Neutrophil (primary cell): ENCODE data around the gene EEFSEC.

Experiments used
- H3K27ac ChIP-seq: fragments of 200-600 bp; sonication (generic); 2 replicates; pipeline ENCODE4 v1.5.1; 2016; ENCODE audit warnings: mild to moderate bottlenecking, moderate library complexity
- H3K27me3 ChIP-seq: fragments of 200-600 bp; sonication (generic); 2 replicates; pipeline ENCODE4 v1.6.0; 2016; ENCODE audit warnings: mild to moderate bottlenecking
- H3K36me3 ChIP-seq: fragments of 200-600 bp; sonication (generic); 2 replicates; pipeline ENCODE4 v1.5.1; 2017
- H3K4me1 ChIP-seq, 2 experiments: fragments of 200-600 bp in 1 of 2; sonication (generic) in 1 of 2; 1 replicate in 1 of 2; 2 replicates in 1 of 2; pipeline versions ENCODE4 v1.5.1 to v1.6.1; 2013 to 2016; ENCODE audit warnings: low read depth in 1 of 2, low read length in 1 of 2, mild to moderate bottlenecking in 1 of 2, moderate library complexity in 1 of 2; ENCODE audit not compliant: control insufficient read depth in 1 of 2, insufficient read depth in 1 of 2
- H3K4me3 ChIP-seq, 2 experiments: fragments of 200-600 bp in 1 of 2; sonication (generic) in 1 of 2; 1 replicate in 1 of 2; 2 replicates in 1 of 2; pipeline ENCODE4 v1.5.1; 2013 to 2016; ENCODE audit warnings: low read depth in 1 of 2, low read length in 1 of 2, mild to moderate bottlenecking in 1 of 2, moderate library complexity in 1 of 2
- H3K9me3 ChIP-seq: fragments of 200-600 bp; sonication (generic); 2 replicates; pipeline ENCODE4 v1.5.1; 2016
- CTCF ChIP-seq: fragments of 200-600 bp; sonication (generic); IDR thresholded peaks from 2 replicates; pipeline ENCODE4 v1.5.1; 2016; ENCODE audit warnings: antibody characterized with exemption

The EEFSEC gene

GRCh38 chr3:128236657-128237056 is 83.4 kb downstream of the EEFSEC start:
- no peak for TF ChIP-seq CTCF
- H3K4me3 ChIP-seq = no peak overlapping the region

GRCh38 chr3:128237348-128238183 is 84.3 kb downstream of the EEFSEC start:
- no peak overlapping the region for H3K27ac ChIP-seq
- H3K9me3 ChIP-seq = no peaks in the 10 kb centered on the region
- H3K4me3 ChIP-seq = no peak overlapping the region
- TF ChIP-seq CTCF = no peak
- H3K27me3 ChIP-seq = no peaks in the 10 kb centered on the region
- no peaks in the 10 kb centered on the region for H3K36me3 ChIP-seq
- peaks cover 5 to 7% of the 10 kb centered on the region in 2 experiments for H3K4me1 ChIP-seq

More at GRCh38 chr3:128236657-128237056, 83.4 kb downstream of the EEFSEC start:
- Histone ChIP-seq H3K4me1 (peaks cover 5 to 7% of the 10 kb centered on the region in 2 experiments), H3K27me3 (no peaks in the 10 kb centered on the region), H3K36me3 (no peaks in the 10 kb centered on the region), H3K9me3 (no peaks in the 10 kb centered on the region), H3K27ac (no peak overlapping the region)

GRCh38 chr3:128238184-128238489 is 84.9 kb downstream of the EEFSEC start:
- Histone ChIP-seq H3K4me1 (peaks cover 5 to 12% of the 10 kb centered on the region in 2 experiments), H3K36me3 (no peaks in the 10 kb centered on the region), H3K27me3 (no peaks in the 10 kb centered on the region), H3K27ac (no peak overlapping the region), H3K4me3 (no peak overlapping the region), H3K9me3 (no peaks in the 10 kb centered on the region)
- TF ChIP-seq CTCF = no peak

GRCh38 chr3:128239304-128239703 is 86.0 kb downstream of the EEFSEC start:
- Histone ChIP-seq H3K4me3 (no peak overlapping the region), H3K27ac (no peak overlapping the region), H3K27me3 (no peaks in the 10 kb centered on the region), H3K9me3 (no peaks in the 10 kb centered on the region), H3K4me1 (peaks cover 5 to 12% of the 10 kb centered on the region in 2 experiments), H3K36me3 (no peaks in the 10 kb centered on the region)
- TF ChIP-seq CTCF = no peak

GRCh38 chr3:128240232-128240631 is 87.0 kb downstream of the EEFSEC start:
- TF ChIP-seq CTCF = no peak
- Histone ChIP-seq H3K9me3 (no peaks in the 10 kb centered on the region), H3K4me1 (peaks cover 5 to 12% of the 10 kb centered on the region in 2 experiments), H3K27ac (no peak overlapping the region), H3K27me3 (no peaks in the 10 kb centered on the region), H3K36me3 (no peaks in the 10 kb centered on the region), H3K4me3 (no peak overlapping the region)
